Kidney epithelial cell (primary cell): ENCODE measurements around the gene CARMIL3. TPM values are rescaled to one million over a fixed set of nuclear protein-coding genes. Genes with fewer than 3 reads are reported as not detected.

Experiments
- DNase-seq: peaks from one replicate; pipeline ENCODE4 v3.0.0-alpha.2; 2010; ENCODE audit warnings: low read depth
- H3K27me3 ChIP-seq: 2 replicates; pipeline ENCODE4 v1.6.0; 2011; ENCODE audit warnings: low read length; ENCODE audit not compliant: control insufficient read depth, insufficient read depth
- H3K36me3 ChIP-seq: 2 replicates; pipeline ENCODE4 v1.5.1; 2011; ENCODE audit warnings: low read length; ENCODE audit not compliant: control insufficient read depth, insufficient read depth
- H3K4me3 ChIP-seq: 2 replicates; pipeline ENCODE4 v1.5.1; 2011; ENCODE audit warnings: low read depth, mild to moderate bottlenecking, control low read depth, low read length
- CTCF ChIP-seq: IDR thresholded peaks from 2 replicates; pipeline ENCODE4 v1.5.1; 2011; ENCODE audit warnings: mild to moderate bottlenecking, moderate library complexity, low read length, control low read depth, inconsistent platforms; ENCODE audit not compliant: insufficient read depth, poor library complexity, severe bottlenecking
- total RNA-seq: library from RNA; depleted of rRNA; stranded (reverse); fragments of >200 nt; gene quantifications from 2 replicates; pipeline ENCODE4 v1.2.3, GENCODE V29; 2015

Gene CARMIL3
- total RNA-seq, 1 donor from 2014 or later: 1.5 TPM

GRCh38 chr14:24059841-24060388 is 8.1 kb downstream of the CARMIL3 start:
- H3K4me3 ChIP-seq: no peak overlapping the region
- DNase-seq: no peak
- H3K27me3 ChIP-seq: peaks cover 21% of the 10 kb centered on the region
- H3K36me3 ChIP-seq: no peaks in the 10 kb centered on the region
- no peak for TF ChIP-seq CTCF

GRCh38 chr14:24060443-24060842 is 8.6 kb downstream of the CARMIL3 start:
- no peaks in the 10 kb centered on the region for H3K36me3 ChIP-seq
- H3K4me3 ChIP-seq: no peak overlapping the region
- TF ChIP-seq CTCF: no peak
- no peak for DNase-seq
- peaks cover 21% of the 10 kb centered on the region for H3K27me3 ChIP-seq

GRCh38 chr14:24060984-24061913 is 9.4 kb downstream of the CARMIL3 start:
- Histone ChIP-seq H3K27me3 (peaks cover 19% of the 10 kb centered on the region), H3K36me3 (no peaks in the 10 kb centered on the region), H3K4me3 (no peak overlapping the region)
- no peak for TF ChIP-seq CTCF
- no peak for DNase-seq

GRCh38 chr14:24062216-24062980 is 10.6 kb downstream of the CARMIL3 start:
- Histone ChIP-seq H3K4me3 (no peak overlapping the region), H3K27me3 (peaks cover 16% of the 10 kb centered on the region), H3K36me3 (no peaks in the 10 kb centered on the region)
- TF ChIP-seq CTCF: no peak
- DNase-seq: no peak

GRCh38 chr14:24063263-24063836 is 11.5 kb downstream of the CARMIL3 start:
- no peak overlapping the region for H3K4me3 ChIP-seq
- no peaks in the 10 kb centered on the region for H3K36me3 ChIP-seq
- H3K27me3 ChIP-seq: peaks cover 9% of the 10 kb centered on the region
- DNase-seq: no peak
- no peak for TF ChIP-seq CTCF
